Measurements from ENCODE around the gene FUNDC2.

- TF ChIP-seq CTCF (IDR thresholded peaks at IDR 0.05) (no peak), POLR2A (IDR thresholded peaks at IDR 0.05) (no peak)
These were observed 79.3 kb downstream of the FUNDC2 start for GRCh38 chrX:155105919-155106318.

Measured in right lobe of liver (tissue), 4 donors.